Right lung (tissue), 5 donors: ENCODE data around the gene PTPRF. TPM values are rescaled to one million over a fixed set of nuclear protein-coding genes. Genes with fewer than 3 reads are reported as not detected.

Experiments used
- DNase-seq, 2 donors: peaks; one replicate each; pipeline ENCODE4 v3.0.0-alpha.2; 2013
- polyA plus RNA-seq, 5 donors: library from polyadenylated mRNA; unstranded; fragments of 120-200 nt; gene quantifications; one replicate each; pipeline versions ENCODE4 v1.2.1 to v1.2.3, GENCODE V29; 2013; ENCODE audit warnings: inconsistent platforms in 1 of 5, low replicate concordance in 1 of 5; ENCODE audit not compliant: insufficient read length in 5 of 5, insufficient read depth in 1 of 5

The PTPRF gene
- polyA plus RNA-seq, 5 donors = 138 to 245 (median 157) TPM

GRCh38 chr1:43573066-43573800, 42.5 kb downstream of the PTPRF start:
- no peak for DNase-seq

- no peak for DNase-seq
Measured at GRCh38 chr1:43576521-43576920, 45.8 kb downstream of the PTPRF start.

- DNase-seq = no peak
Measured at GRCh38 chr1:43577655-43578542, 47.2 kb downstream of the PTPRF start.

GRCh38 chr1:43580039-43580438, 49.4 kb downstream of the PTPRF start:
- DNase-seq = no peak

GRCh38 chr1:43582162-43582566, 51.5 kb downstream of the PTPRF start:
- DNase-seq = no peak

- DNase-seq = no peak
Measured at GRCh38 chr1:43583058-43583457, 52.4 kb downstream of the PTPRF start.

- no peak for DNase-seq
Measured at GRCh38 chr1:43584204-43584603, 53.5 kb downstream of the PTPRF start.

- DNase-seq = no peak
Measured at GRCh38 chr1:43585557-43585956, 54.9 kb downstream of the PTPRF start.

- DNase-seq = no peak
Measured at GRCh38 chr1:43586136-43586731, 55.6 kb downstream of the PTPRF start.

GRCh38 chr1:43587001-43587400, 56.3 kb downstream of the PTPRF start:
- DNase-seq = no peak

GRCh38 chr1:43587594-43587993, 56.9 kb downstream of the PTPRF start:
- no peak for DNase-seq

GRCh38 chr1:43588592-43588991, 57.9 kb downstream of the PTPRF start:
- DNase-seq = no peak

- DNase-seq = no peak
Measured at GRCh38 chr1:43590388-43590925, 59.8 kb downstream of the PTPRF start.

- no peak for DNase-seq
Measured at GRCh38 chr1:43591181-43591580, 60.5 kb downstream of the PTPRF start.

- DNase-seq = no peak
Measured at GRCh38 chr1:43592051-43592665, 61.5 kb downstream of the PTPRF start.

GRCh38 chr1:43592974-43593683, 62.4 kb downstream of the PTPRF start:
- no peak for DNase-seq

GRCh38 chr1:43596579-43596978, 65.9 kb downstream of the PTPRF start:
- no peak for DNase-seq

GRCh38 chr1:43597028-43597427, 66.3 kb downstream of the PTPRF start:
- DNase-seq = no peak

- no peak for DNase-seq
Measured at GRCh38 chr1:43597721-43598120, 67.0 kb downstream of the PTPRF start.

GRCh38 chr1:43598622-43599021, 67.9 kb downstream of the PTPRF start:
- no peak for DNase-seq
